M059J (cell line): Measurements from ENCODE around the gene IFNE. TPM values are rescaled to one million over a fixed set of nuclear protein-coding genes. Genes with fewer than 3 reads are reported as not detected.

ENCODE experiments used
- DNase-seq: peaks from one replicate; pipeline ENCODE4 v3.0.0-alpha.2; 2012; ENCODE audit warnings: low read depth
- total RNA-seq: library from RNA; depleted of rRNA; stranded (reverse); fragments of >200 nt; shearing (Covaris generic); gene quantifications from 2 replicates; pipeline ENCODE4 v1.2.3, GENCODE V29; 2014; rRNA removed

Gene IFNE, protein sequence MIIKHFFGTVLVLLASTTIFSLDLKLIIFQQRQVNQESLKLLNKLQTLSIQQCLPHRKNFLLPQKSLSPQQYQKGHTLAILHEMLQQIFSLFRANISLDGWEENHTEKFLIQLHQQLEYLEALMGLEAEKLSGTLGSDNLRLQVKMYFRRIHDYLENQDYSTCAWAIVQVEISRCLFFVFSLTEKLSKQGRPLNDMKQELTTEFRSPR
- 0.57 TPM in 1 of 2 replicates, not detected in the other for total RNA-seq

DNA sequence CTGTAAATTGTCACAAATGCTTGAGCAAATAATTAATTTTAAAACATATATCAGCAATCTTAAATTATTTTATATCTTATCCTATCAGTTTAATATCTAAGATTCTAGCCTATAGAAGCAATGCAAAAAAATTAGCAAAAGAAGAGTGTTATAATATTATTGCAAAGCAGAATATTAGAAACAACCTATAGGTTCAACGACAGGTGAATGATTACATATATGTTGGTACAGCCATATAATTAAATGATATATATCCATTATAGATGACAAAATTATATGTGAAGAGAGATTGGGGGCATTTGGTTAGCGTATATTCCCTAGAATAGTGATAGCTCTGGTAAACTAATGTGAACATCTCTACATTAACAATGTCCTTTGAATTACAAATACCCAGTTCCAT is at the start of gene IFNE:
Gene IFNE (minus strand): TSS at position 101 of the 400 bp plus-strand sequence. CDS start 619 bp downstream, outside the sequence.
- DNase-seq: no peak

DNA sequence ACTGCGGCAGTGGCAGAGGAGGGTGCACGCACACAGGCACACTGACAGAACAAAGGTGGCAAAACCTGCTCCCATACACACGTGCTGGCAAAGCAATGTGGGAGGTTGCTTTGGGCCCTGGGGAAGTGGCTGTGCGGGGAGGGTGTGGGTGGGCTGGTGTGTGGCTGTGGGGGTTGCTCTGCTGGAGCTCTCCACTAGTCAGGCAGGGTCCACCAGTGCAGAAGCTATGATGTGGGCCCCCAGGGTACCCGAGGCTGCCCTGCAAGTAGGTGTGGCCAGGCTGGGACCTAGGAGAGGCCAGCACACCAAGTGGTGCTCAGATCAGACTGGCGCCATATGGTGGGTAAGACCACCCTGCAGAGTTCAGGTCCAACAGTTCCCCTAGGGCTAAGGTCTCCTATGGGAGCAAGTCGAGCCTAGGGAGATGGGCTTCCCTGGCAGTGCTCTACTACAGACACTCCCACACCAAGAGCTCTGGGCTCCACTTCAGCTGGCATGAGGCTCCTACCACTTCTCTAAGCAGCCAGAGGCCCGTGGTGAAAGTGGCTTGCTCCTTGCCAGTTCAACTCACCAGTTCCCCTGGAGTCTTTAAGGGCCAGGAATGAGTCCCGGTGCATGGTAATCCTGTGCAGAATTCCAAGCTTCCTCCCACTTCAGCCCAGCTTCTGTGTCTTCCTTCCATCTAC is 46.2 kb upstream of the IFNE start:
- DNase-seq: no peak

GRCh38 chr9:21527579-21527978 is 45.5 kb upstream of the IFNE start:
- DNase-seq: no peak

DNA sequence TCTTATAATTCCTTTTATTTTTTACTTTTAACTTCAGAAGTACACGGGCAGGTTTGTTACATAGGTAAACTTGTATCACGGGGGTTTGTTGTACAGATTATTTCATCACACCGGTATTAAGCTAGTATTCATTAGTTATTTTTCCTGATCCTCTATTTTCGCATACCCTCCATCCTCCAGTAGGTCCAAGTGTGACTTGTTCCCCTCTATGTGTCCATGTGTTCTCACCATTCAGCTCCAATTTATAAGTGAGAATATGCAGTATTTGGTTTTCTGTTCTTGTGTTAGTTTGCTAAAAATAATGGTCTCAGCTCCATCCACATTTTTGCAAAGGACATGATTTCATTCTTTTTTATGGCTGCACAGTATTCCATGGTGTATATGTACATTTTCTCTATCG is 43.1 kb upstream of the IFNE start:
- no peak for DNase-seq

DNA sequence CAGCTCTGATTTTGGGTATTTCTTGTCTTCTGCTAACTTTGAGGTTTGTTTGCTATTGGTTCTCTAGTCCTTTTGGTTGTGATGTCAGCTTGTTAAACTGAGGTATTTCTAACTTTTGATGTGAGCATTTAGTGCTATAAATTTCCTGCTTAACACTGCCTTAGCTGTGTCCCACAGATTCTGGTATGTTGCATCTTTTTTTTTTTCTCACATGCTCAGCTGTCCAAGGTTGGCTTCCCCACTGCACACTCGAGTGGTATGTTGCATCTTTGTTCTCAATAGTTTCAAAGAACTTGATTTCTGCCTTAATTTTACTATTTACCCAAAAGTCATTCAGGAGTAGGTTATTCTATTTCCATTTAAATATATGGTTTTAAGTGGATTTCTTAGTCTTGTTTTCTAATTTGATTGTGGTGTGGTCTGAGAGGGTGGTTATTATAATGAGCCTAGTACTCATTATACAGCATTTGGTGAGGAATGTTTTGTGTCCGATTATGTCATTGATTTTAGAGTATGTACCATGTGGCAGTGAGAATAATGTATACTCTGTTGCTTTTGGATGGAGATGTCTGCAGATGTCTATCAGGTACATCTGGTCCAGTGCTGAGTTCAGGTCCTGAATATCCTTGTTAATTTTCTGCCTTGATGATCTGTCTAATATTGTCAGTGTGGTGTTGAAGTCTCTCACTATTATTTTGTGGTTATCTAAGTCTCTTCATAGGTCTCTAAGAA is 42.2 kb upstream of the IFNE start:
- no peak for DNase-seq

- DNase-seq: no peak
Observed at GRCh38 chr9:21523021-21524014, 41.2 kb upstream of the IFNE start.

DNA sequence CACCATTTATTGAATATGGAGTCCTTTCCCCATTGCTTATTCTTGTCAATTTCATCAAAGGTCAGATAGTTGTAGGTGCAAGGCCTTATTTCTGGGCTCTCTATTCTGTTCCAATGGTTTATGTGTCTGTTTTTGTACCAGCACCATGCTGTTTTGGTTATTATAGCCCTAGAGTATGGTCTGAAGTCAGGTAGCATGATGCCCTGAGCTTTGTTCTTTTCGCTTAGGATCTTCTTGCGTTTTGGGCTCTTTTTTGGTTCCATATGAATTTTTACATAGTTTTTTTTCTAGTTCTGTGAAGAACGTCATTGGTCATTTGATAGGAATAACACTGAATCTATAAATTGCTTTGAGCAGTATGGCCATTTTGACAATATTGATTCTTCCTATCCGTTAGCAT is 40.2 kb upstream of the IFNE start:
- no peak for DNase-seq

DNA sequence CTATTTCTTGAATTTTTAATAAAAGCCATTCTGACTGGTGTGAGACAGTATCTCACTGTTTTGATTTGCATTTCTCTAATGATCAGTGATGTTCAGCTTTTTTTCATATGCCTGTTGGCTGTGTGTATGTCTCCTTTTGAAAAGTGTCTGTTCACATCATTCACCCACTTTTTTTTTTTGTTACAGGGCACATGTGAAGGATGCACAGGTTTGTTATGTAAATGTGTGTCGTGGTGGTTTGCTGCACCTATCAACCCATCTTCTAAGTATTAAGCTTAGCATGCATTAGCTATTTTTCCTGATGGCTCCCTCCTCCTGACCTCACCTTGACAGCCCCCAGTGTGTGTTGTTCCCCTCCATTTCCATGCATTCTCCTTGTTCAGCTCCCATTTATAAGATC is 39.3 kb upstream of the IFNE start:
- DNase-seq: no peak

GRCh38 chr9:21520501-21521228 is 38.6 kb upstream of the IFNE start:
- DNase-seq: no peak

GRCh38 chr9:21519855-21520434 is 37.8 kb upstream of the IFNE start:
- no peak for DNase-seq

GRCh38 chr9:21516796-21517195 is 34.7 kb upstream of the IFNE start:
- DNase-seq: no peak

GRCh38 chr9:21513431-21513830 is 31.3 kb upstream of the IFNE start:
- no peak for DNase-seq

GRCh38 chr9:21510806-21511205 is 28.7 kb upstream of the IFNE start:
- DNase-seq: peak; percentile 43

- no peak for DNase-seq
Observed at GRCh38 chr9:21507483-21507790, 25.3 kb upstream of the IFNE start.

DNA sequence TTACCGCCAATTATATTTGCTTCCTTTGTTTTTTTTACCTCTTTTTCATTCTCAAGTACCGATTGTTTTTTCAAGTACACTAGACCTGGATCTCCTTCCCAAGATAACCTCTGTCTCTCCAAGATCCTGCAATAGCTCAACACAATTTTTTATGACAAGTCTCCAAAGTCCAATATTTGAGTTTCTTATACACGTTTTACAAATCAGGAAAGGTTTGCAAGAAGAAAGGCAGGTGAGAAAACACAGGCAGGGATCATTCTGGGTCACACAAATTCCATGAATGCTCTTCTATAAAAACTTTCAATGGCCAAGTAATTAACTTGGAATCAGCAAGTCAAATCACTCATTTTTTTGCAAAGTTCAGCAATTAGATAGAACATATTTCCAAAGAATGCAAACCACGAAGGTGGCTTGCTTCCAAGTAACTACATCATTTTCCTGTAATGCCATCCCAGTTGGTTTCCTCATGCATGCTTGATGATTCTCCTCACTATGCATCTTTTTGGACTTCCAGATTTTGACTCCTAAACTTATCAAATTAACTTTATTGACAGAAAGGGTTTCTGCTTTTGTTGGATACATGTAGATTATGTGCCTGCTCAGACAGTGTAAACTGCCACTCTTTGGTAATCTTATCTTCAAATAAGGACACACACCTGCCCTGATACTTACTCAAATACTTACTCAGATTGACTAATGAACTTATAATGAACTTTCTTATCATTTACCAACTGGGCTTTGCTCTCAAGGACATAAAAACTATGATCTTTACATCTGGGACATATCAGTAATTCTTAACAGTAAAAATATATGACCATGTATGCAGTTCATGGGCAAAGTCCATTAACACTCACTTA is 24.7 kb upstream of the IFNE start:
- DNase-seq: peak; percentile 96

DNA sequence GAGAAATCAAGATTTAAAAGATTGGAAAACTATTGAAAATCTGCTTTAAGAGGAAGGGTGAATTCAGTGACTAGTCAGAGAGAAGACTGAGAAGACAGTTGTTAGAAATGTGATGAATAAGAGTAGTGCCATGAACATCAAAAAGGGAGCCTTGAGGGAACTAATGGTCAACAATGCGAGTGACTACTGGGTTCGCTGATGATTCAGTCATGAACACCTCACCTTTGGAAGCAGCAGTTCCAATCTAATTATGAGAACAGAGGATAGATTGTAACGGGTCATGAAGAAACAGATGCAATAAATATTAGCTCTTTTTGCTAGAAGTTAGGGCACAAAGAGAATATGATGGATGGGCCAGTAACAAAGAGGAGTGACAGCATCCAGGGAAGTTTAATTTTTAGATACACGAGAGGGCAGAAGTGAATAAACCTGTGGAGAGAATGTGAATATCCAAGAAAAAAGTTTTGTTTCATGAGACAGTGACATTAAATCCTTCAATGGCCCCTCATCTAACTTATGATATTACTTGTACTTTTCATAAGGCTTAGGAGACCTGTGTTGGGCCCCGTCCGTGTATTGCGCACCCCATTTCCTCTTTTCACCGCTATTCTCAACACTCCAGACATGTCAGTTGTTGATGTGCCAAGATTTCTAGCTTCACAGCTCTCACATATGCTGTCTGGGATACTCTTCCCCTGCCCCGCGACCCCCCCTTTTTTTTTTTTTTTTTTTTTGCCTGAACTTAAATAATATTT is 23.5 kb upstream of the IFNE start:
- DNase-seq: peak; percentile 85

- DNase-seq: no peak
Observed at GRCh38 chr9:21504894-21505293, 22.8 kb upstream of the IFNE start.

GRCh38 chr9:21504113-21504512 is 22.0 kb upstream of the IFNE start:
- no peak for DNase-seq

- DNase-seq: no peak
Observed at GRCh38 chr9:21502586-21502985, 20.5 kb upstream of the IFNE start.
